WTC11 (cell line): ENCODE results near the gene SLC36A1.

ENCODE experiments used
- SMAD3 ChIP-seq: sonication (generic); formaldehyde crosslinking; IDR thresholded peaks from 2 replicates; pipeline ENCODE4 v1.8.0; 2022; ENCODE audit warnings: missing genetic modification reagents, mild to moderate bottlenecking, borderline replicate concordance
- ZBTB21 ChIP-seq: sonication (generic); formaldehyde crosslinking; IDR thresholded peaks from 2 replicates; pipeline ENCODE4 v1.8.1; 2023; ENCODE audit warnings: mild to moderate bottlenecking, missing genetic modification reagents, borderline replicate concordance
- TF ChIP-seq, protein P1 (sequence below): fragments of 200-600 bp; IDR thresholded peaks from 2 replicates; pipeline ENCODE4 v1.8.0; 2022; ENCODE audit warnings: antibody characterized with exemption
- TF ChIP-seq, protein P2 (sequence below): sonication (generic); formaldehyde crosslinking; IDR thresholded peaks from 2 replicates; pipeline ENCODE4 v1.8.0; 2022; ENCODE audit warnings: mild to moderate bottlenecking, missing genetic modification reagents

DNA sequence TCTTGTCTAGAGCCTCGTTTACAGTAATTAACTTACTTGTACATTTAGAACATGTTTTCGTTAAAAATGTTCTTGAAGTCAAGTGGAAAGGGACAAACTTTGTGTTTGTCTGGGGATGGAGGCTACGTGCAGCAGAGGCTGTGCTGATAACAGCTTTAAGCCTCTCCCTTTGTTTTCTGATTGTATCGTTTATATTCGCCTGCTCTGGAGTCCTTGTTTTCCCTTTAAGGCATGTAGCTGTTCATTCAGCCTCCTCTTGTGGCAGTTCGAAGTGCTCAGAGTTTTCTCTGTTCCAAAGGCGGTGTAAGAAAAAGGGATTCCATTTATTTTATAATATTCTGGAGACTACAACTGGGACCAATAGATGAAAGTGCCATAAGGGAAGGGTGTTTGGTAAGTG, 1.9 kb downstream of the SLC36A1 start:
- TF ChIP-seq ZBTB21 (CRISPR knock-in tag) (no peak), SMAD3 (no peak)
- TF ChIP-seq, protein P1, sequence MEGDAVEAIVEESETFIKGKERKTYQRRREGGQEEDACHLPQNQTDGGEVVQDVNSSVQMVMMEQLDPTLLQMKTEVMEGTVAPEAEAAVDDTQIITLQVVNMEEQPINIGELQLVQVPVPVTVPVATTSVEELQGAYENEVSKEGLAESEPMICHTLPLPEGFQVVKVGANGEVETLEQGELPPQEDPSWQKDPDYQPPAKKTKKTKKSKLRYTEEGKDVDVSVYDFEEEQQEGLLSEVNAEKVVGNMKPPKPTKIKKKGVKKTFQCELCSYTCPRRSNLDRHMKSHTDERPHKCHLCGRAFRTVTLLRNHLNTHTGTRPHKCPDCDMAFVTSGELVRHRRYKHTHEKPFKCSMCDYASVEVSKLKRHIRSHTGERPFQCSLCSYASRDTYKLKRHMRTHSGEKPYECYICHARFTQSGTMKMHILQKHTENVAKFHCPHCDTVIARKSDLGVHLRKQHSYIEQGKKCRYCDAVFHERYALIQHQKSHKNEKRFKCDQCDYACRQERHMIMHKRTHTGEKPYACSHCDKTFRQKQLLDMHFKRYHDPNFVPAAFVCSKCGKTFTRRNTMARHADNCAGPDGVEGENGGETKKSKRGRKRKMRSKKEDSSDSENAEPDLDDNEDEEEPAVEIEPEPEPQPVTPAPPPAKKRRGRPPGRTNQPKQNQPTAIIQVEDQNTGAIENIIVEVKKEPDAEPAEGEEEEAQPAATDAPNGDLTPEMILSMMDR, result no peak
- TF ChIP-seq, protein P2, sequence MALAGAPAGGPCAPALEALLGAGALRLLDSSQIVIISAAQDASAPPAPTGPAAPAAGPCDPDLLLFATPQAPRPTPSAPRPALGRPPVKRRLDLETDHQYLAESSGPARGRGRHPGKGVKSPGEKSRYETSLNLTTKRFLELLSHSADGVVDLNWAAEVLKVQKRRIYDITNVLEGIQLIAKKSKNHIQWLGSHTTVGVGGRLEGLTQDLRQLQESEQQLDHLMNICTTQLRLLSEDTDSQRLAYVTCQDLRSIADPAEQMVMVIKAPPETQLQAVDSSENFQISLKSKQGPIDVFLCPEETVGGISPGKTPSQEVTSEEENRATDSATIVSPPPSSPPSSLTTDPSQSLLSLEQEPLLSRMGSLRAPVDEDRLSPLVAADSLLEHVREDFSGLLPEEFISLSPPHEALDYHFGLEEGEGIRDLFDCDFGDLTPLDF (CRISPR knock-in tag), result no peak
